ENCODE data around the gene INSIG1.

INSIG1 gene

GRCh38 chr7:155323001-155323638 is 25.4 kb downstream of the INSIG1 start:
- in situ Hi-C loops (cut with MboI; ENCODE audit: low sequenced_read_pairs) = no loop called here

DNA sequence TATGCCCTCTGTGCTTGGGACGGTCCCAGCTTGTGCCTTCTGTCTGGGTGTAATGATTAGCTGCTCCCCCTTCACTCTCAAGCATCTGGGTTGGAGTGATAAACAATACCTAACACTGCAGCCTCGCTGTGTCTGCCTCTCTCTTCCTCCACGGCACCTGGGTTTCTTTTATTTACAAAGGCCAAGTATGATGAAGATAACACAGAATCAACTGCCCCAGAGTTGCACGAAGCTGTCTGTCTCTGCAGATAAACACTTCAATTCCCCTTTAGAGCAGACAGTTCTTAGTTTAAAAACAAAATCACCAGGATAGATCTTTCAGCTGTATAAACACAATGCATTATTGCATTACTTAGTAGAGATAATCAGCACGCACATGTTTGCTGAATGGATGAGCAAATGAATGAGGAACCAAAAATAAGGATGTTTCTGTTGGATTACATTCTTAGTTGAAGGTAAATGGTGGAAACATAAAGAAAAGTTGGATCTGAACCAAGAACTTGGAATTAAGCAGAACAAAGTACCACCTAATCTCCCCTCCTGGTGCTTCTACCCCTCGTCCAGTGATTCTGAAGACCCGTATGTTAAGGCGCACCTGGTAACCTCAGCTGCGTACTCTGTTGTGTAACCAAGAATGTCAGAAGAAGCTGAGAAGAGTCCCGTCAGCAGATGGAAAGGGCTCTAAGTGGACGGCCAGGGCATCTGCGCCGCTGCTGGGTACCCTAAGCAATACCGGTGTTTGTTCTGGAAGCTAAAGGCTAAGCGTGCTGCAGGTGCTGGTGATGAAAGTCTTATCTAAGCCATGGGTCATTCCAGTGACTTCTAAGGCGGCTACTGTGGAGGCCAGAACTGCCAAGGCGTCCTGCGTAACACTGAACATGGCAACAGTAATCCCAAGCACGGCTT is 26.6 kb downstream of the INSIG1 start:
- in situ Hi-C loops (cut with MboI; ENCODE audit: low sequenced_read_pairs) = no loop called here

DNA sequence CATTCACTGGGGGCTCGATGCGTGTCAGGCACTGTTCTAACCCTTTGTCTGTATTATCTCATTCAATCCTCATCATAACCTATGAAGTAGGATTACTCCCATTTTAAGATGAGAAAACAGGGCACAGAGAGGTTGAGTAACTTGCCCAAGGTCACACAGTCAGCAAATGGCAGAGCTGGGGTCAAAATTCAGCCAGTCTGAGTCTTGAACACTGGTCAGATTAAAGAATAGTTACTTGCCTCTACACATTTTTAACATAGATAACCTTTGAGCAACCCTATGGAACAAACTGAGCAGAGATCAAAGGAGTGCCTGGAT is 27.2 kb downstream of the INSIG1 start:
- in situ Hi-C loops (cut with MboI; ENCODE audit: low sequenced_read_pairs) = no loop called here

- in situ Hi-C loops (cut with MboI; ENCODE audit: low sequenced_read_pairs) = no loop called here
Observed at GRCh38 chr7:155326385-155326784, 28.7 kb downstream of the INSIG1 start.

DNA sequence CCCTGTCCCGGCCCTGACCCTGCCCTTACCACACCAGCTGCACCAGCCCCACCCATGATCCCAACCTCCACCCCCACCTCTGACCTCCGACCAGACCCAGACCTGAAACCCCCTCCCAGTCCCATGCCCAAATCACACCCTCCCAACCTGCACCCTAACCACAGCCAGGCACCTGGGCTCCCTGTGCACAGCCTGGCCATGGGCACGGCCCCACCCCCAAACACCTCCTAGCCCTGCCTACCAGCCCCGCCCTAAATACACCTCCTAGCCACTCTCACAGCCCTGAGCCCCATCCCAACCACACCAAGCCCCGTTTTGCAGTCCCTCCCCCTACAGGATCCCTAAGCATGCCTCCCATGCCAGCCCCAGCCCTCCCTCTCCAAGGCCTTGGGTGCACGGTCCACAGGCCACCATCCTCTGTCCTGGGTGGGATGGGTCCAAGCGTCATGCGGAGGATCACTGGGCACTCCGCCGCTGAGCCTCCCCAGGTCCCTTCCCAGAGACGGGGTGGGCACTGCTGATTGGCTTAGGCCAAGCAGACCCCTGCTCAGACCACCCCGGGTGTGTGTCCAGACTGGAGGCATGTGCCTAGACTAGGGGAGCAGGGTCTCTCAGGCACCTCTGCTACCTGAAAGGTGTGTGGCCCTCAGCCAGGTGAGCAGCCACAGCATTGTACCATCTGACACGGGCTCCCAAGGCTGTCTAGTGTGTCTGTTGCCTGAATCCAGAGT is 30.1 kb downstream of the INSIG1 start:
- in situ Hi-C loops (cut with MboI; ENCODE audit: low sequenced_read_pairs) = no loop called here

DNA sequence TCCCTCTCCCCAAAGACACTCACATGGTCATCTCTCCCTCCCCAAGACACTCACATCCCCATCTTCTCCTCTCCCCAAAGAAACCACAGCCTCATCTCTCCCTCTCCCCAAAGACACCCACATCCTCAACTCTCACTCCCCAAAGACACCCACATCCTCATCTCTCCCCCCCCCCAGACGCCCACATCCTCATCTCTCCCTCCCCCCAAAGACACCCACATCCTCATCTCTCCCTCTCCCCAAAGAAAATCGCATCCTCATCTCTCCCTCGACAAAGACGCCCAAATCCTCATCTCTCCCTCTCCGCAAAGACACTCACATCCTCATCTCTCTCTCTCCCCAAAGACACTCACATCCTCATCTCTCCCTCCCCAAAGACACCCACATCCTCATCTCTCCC is 31.5 kb downstream of the INSIG1 start:
- in situ Hi-C loops (cut with MboI; ENCODE audit: low sequenced_read_pairs) = no loop called here

DNA sequence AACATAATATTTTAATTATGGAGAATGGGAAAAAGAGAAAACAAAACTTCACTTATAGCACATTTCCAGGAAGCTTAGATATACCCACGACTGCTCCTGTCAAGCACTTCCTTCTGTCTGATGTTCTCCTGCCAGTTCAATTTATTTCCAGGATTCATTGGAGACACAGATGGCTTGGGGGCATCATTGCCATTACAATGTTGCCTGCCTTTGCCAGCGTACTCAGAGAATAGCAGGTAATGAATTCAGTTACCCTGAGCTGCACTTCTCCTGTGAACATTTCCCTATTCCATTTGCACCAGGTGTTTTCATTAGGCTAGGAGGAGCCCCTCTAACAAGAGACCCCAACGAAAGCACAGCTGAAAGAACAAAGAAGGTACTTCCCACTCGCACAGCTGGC is 33.7 kb downstream of the INSIG1 start:
- in situ Hi-C loops (cut with MboI; ENCODE audit: low sequenced_read_pairs) = no loop called here

DNA sequence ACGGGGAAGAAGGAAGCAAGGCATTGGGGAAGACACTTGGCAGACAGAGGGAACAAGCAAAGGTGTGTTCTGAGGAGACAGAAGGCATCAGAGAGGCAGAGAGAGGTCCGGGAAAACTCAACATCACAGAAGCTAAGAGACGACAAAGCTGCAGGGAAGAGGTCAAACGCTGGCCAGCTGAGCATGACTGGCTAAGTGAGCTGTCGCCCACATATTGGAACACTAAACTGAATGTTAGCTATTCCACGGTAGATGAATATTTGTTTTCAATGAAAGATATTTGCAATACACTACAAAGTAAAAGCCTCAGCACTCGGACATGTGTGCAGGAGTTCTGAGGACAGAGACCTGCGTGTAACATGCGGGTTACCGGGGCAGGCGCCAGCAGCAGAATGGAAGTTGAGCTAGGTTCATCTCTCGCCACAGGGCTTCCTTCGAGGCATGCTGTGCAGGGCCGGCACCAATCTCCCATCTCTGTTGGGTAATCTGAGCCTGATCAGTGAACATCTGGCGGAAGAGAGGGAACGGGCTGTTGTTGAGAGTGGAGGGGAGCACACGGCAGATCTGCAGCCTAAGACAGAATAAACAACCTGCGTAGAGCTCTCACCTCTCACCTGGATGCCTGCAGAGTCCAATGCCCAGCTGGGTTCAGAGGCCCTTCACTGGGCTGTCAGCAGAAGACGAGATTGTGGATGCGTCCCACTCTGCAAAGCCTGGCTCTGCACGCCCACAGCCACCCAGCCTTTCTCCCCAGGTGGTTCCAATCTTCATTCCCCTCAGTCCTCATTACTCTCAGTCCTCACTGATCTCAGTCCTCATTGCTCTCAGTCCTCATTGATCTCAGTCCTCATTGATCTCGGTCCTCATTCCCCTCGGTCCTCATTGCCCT is 35.9 kb downstream of the INSIG1 start:
- in situ Hi-C loops (cut with MboI; ENCODE audit: low sequenced_read_pairs) = no loop called here

- in situ Hi-C loops (cut with MboI; ENCODE audit: low sequenced_read_pairs) = no loop called here
Observed at GRCh38 chr7:155336812-155337602, 39.3 kb downstream of the INSIG1 start.

- in situ Hi-C loops (cut with MboI; ENCODE audit: low sequenced_read_pairs) = no loop called here
Observed at GRCh38 chr7:155337946-155338631, 40.4 kb downstream of the INSIG1 start.

DNA sequence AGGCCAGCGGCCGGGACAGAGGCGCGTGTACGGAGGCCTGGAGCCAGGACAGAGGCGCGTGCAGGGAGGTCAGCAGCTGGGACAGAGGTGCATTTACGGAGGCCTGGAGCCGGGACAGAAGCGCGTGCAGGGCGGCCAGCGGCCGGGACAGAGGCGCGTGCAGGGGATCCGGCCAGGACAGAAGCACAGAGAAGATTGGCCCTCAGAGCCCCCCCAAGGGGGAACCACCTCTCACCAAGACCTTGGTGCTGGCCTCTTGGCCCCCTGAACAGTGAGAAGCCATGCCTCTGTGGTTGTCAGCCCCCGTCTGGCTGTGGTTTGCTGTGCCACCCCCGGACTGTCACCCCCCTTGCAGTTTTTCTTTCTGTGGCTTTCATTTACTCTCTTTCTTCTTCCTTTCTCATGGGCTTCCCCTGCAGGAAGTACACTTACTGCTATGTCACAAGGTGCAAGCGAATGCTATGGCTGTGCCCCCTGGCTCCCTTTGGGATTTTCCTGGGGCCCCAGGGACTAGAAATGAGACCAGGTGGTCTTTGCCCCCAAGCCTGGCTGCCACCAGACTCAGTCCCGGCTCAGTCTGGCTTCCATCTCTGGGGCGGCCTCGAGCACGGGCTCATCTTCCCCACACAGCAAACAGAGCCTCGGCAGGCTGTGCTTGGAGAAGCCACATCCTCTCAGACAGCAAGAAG is 41.1 kb downstream of the INSIG1 start:
- in situ Hi-C loops (cut with MboI; ENCODE audit: low sequenced_read_pairs) = no loop called here

DNA sequence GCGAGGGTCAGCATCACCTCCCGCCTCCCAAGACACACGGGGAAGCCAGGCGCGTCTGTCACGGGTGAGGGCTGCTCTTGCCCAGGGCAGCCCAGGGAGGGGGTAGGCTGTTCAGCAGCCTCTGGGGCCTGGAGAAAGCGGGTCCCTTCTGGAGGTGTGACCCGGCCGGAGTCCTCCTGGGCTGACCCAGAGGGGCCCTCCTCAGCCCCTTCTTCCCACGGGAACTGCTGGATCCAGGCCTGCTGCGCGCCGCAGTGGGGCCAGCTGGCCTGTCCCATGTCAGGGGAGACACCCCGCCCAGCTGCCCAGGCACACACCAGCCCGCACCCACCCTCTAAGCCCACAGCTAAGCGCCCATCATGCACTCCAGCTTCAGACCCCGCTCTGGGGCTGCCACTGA is 41.8 kb downstream of the INSIG1 start:
- in situ Hi-C loops (cut with MboI; ENCODE audit: low sequenced_read_pairs) = no loop called here

- in situ Hi-C loops (cut with MboI; ENCODE audit: low sequenced_read_pairs) = loop anchor here (10.0 kb wide), 1 partner anchor 145 kb away; no protein-coding TSS in a partner anchor
Observed at GRCh38 chr7:155340071-155340531, 42.4 kb downstream of the INSIG1 start.

DNA sequence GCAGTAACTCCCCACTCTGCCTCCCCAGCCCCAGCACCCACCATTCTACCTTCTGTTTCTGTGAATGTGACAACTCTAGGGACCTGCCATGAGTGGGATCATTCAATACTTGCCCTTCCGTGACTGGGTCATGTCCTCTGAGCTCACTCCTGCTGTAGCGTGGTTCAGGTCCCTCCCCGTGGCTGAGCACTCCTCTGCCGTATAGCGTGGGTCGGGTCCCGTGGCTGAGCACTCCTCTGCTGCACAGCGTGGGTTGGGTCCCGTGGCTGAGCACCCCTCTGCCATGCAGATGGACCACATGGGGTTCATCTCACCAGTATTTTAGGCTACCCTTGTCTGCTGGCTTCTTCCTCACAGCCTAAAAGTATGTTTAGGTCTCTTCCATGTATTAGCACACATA is 43.0 kb downstream of the INSIG1 start:
- in situ Hi-C loops (cut with MboI; ENCODE audit: low sequenced_read_pairs) = loop anchor here (10.0 kb wide), 1 partner anchor 146 kb away; no protein-coding TSS in a partner anchor

DNA sequence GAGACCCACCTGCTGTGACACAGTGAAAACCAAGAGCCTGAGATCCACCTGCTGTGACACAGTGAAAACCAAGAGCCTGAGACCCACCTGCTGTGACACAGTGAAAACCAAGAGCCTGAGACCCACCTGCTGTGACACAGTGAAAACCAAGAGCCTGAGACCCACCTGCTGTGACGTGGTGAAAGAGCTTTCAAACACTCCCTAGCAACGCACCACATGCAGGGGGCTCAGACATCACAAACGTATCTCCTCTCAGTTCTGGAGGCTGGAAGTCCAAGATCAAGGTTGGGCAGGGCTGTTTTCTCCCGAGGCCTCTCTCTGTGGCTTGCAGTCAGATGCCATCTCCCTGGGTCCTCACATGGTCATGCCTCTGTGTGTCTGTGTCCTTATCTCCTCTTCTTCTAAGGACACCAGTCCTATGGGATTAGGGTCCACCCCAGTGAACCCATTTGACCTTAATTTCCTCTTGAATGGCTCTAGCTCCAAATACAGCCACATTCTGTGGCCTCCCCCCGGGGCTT is 43.8 kb downstream of the INSIG1 start:
- in situ Hi-C loops (cut with MboI; ENCODE audit: low sequenced_read_pairs) = loop anchor here (10.0 kb wide), 1 partner anchor 147 kb away; no protein-coding TSS in a partner anchor

DNA sequence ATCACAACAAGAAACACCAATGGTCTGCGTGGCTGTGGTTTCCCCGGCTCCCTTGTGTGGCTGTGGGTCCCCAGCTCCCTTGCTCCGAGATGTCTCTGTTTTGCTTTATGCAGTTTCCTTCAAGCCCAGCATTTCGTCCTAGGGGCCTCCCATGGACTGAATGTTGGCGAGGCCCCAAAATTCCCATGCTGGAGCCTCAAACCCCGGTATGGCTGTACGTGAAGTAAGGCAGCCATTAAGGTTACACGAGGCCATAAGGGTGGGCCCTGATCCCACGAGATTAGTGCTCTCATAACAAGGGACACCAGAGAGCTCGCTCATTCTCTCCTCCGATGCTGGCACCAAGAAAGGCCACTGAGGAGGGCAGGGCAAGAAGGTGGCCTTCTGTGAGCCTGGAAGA is 44.6 kb downstream of the INSIG1 start:
- in situ Hi-C loops (cut with MboI; ENCODE audit: low sequenced_read_pairs) = loop anchor here (10.0 kb wide), 1 partner anchor 148 kb away; no protein-coding TSS in a partner anchor

- in situ Hi-C loops (cut with MboI; ENCODE audit: low sequenced_read_pairs) = loop anchor here (10.0 kb wide), 1 partner anchor 148 kb away; no protein-coding TSS in a partner anchor
Observed at GRCh38 chr7:155343150-155343549, 45.5 kb downstream of the INSIG1 start.

GRCh38 chr7:155343661-155344121 is 46.0 kb downstream of the INSIG1 start:
- in situ Hi-C loops (cut with MboI; ENCODE audit: low sequenced_read_pairs) = loop anchor here (10.0 kb wide), 1 partner anchor 149 kb away; no protein-coding TSS in a partner anchor

Data from HL-60/S4 (cell line).